Eye (tissue), 1 donor: ENCODE results near the gene LBP.
"Not testable (repeated sequence)": the region's sequence is repeated elsewhere in the genome, so short reads cannot be mapped to it uniquely, and the experiment has no call there.

ENCODE experiments used
- DNase-seq: peaks from one replicate; pipeline ENCODE4 v3.0.0-alpha.2; 2015

The LBP gene

DNA sequence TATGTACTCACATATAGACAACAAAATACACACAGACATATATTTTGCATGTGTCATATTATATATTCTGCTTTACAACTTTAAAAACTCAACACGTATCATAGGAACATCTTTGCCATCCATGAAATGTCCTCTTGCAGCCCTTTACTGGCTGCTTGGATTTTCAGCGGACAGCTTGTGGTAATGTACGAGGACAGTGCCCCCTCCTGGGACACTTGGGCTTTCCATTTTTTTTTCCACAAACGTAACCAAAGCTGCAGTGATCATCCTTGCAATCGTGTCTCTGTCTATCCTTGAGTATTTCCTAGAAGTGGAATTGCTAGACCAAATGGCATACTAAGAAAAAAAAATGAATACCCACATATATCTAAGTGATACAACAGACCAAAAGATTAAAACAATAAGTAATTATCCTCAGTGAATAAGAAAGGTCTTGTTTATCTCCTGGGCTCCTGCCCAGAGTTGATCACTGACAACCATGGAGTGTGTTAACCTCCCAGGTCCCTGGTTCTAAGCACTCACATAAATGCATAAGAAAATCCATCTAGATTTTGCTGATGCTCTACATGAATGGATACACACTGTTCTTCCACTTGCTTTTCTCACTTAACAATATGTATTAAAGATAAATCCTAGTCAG, 24.2 kb upstream of the LBP start:
- peak; percentile 84 for DNase-seq

DNA sequence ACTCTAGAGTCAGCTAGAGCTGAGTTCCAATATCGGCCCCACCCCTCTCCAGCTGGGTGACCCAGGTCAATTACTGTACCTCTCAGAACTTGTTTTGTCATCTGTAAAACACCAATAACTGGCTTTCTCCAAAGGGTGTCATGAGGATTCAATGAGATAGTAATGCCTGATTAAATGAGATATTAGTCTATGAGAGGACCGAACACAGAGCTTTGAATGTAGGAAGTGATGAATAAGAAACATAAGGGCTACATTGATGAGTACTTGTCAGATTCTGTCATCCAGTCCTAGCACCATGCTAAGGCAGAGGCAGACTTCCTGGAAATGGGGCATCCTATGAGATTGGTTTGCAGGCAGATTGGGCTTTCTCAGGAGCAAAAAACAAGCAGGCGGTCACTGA, 22.1 kb upstream of the LBP start:
- DNase-seq = no peak

DNA sequence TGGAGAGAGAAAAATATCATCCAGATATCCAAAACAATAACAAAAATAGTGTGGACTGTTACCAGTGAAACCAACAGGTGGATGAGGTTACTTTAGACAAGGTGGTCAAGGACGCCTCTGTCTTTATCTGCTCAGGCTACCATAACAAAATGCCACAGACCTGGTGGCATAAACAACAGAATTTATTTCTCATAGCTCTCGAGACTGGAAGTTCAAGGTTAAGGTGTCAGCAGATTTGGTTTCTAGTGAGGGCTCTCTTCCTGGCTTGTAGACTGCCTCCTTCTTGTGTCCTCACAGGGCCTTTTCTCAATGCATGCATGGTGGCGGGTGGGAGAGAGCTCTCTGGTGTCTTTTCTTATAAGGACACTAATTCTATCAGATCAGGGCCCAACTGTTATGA, 21.1 kb upstream of the LBP start:
- no peak for DNase-seq

DNA sequence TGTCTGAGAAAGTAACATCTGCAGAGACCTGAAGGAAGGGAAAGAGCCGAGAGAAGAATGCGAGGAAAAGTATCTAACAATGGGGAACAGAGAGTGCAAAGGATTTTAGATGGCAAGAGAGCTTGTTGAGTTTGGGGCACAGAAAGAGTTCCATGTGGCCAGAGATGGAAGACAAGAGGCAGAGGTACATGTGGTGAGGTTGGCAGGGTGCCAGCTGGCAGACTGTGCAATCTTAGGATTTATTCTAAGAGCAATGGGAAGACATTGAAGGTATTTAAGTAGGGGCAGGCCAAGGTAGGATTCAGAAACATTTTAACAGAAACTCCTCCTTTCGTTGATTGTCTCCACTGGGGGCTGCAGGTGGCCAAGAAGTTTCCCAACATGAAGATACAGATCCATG, 20.4 kb upstream of the LBP start:
- DNase-seq = no peak

DNA sequence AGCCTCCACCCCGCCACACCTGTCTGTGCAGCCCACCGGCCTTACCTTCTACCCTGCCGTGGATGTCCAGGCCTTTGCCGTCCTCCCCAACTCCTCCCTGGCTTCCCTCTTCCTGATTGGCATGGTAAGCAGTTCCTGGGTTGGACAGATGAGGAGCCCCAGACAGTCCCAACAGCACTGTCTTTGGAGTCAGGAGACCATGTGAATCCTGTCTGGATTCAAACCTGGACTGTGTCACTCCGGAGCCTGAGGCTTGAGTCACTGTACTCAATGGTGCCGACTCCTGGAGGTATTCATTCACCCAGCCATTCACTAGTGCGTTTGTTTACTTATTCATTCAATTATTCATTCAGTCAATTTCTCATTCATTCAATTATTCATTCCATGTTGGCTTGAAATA, 20.0 kb upstream of the LBP start:
- DNase-seq = no peak

DNA sequence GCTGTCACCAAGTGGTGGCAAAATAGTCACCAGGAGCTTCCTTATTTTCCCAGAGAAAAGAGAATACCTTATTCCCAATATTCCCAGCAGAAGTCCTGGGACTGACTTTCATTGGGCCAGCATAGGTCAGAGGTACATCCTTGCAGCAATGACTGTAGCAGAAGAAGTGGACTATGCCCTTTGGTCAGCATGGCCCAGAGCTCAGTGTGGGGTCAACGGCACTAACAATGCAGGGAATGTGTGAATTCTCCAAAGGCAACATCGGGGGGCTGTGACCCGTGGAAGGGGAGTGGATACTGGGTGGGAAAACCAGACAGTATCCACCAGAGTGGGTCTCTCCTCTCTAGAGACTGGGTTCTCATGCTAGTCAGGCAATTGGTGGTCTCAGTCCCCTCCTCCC, 15.6 kb upstream of the LBP start:
- DNase-seq = no peak

DNA sequence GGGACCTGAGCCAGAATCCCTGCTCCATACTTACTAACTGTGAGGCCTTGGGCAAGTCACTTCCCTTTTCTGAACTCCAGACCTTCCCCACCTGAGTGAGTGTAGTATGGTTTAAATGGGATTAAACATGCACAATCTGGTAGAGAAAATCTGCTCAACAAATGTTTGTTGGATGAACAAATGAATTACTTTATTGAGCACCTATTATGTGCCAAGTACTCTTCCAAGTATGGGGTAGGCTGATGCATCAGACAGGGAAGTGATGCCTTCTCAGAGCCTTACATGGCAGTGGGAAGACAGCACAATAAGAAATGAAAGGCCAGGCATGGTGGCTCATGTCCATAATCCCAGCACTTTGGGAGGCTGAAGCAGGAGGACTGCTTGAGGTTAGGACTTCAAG, 15.0 kb upstream of the LBP start:
- DNase-seq = no peak

DNA sequence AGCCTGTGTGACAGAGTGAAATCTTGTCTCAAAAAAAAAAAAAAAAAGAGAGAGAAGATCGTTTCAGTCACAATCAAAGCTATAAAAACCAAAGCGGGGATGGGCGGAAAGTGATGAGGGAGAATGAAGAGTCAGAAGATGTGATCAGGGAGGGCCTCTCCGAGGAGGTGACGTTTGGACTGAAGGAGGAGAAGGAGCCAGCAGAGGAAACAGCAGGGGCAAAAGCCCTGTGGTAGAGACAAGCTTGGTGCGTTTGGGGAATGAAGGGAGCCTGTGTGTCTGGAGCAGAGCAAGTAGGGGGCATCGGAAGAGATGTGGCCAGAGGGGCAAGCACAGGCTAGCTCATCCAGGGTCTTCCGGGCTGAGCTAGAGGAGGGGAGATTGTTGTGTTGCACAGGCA, 14.5 kb upstream of the LBP start:
- no peak for DNase-seq

DNA sequence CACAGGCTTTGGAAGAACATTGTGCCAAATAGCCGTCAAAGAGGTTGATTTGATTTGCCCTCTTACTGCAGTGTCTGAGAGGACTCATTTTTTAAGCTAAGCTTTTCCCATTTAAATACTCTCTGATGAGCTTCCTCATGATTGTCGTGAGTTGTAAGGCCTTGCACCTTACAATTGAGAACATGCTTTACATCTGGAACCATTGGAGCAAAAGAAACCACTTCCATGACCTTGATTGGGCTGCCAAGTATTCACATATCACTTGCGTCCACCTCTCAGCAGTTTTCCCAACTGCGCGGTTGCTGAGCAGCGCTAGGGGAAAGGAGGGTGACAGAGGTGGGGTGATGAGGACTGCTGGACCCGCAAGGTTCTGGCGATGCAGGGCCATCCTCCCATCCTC, 12.3 kb upstream of the LBP start:
- no peak for DNase-seq

DNA sequence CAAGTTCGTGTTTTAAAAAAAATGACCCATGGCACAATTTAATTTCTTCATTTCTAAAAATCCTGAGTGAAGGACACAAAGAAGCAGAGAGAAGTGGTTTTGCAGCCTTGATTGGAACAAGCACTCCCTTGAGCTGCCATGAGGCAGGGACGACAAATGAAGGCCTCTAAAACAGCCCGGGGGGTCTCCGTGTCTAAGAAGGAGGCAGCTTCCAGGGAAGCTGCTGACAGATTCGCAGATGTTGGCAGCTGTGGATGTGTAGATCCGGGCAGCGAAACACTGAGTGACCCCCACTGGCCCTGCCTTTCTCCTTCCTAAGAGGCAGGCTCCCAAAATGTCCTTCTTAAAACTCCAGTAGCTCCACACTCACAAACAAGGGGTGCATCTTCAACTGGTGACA, 9.6 kb upstream of the LBP start:
- no peak for DNase-seq

DNA sequence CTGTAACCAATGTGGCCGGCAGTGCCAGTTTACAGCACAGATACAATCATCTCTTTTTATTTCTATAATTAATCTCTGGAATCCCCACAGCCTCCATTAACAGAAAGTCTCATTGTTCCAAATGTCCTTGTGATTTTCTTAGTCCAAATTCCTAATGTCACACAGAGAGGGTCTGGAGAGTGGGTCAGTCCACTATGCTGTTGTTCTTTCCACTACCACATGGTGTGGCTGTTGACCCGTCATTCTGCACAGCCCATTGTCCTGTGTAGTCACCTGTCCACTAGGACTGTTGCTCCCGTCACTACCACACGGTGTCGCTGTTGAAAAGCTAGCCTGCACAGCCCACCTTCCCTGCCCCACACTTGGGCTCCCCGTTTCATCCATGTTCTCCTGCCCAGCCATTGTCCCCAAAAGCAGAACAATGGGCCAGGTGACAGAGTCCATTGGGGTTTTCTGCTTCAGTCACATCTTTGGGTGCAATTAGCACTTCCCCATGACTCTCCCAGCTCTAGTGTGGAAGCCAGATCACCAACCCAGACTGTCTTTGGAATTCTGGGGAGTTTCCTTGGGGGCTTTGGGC, 8.6 kb upstream of the LBP start:
- no peak for DNase-seq

DNA sequence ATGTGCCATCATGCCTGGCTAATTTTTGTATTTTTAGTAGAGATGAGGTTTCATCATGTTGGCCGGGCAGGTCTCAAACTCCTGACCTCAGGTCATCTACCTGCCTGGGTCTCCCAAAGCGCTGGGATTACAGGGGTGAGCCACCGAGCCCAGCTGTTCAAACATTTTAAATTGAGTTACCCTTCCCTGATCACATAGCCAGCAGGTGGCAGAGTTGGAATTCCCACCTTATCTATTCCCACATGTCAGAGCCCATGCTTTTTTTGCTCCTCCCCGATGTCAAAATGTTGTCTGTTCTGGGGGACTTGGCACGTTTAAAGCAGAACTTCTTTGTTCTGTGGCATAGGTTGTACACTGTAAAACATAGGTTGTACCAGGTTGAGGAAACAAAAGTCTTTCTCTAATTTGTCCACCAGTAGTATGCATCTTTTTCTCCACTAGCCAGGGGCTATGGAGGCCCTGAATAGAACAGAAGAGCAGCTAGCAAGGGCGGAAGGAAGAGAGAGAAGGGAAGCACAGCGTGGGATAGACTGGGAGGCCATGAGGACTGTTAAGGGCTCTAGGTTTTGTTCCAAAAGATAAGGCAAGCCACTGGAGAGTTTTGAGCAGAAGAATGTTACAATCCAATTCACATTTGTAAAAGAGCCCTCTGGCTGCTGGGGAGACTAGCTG, 7.3 kb upstream of the LBP start:
- DNase-seq = no peak

DNA sequence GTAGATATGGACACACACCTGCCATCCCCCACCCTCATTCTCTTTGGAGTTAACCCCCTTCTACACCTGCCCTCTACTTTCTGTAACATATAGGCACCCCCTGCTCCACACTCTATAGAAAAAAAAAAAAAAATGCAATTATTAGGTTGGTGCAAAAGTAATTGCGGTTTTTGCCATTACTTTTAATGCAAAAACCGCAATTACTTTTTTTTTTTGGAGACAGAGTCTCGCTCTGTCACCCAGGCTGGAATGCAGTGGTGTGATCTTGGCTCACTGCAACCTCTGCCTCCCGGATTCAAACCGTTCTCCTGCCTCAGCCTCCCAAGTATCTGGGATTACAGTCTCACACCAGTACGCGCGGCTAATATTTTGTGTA, 6.8 kb upstream of the LBP start:
- not testable (repeated sequence) for DNase-seq

DNA sequence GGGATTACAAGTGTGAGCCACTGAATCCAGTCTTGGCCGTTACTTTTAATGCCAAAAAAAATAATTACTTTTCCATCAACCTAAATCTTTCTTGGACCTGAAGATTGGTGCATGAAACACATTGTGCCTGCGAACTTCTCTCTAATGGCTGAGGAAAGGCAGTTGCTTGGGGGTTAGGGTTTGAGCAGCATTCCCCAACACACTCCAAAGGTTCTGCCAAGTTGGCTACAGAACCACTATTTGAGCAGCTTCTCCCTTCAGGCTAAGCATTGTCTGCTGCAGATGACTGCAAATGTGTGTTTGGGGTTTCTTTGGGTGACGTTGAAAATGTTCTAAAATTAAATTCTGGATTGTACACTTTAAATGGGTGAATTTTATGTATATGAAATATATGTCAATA, 6.3 kb upstream of the LBP start:
- no peak for DNase-seq

DNA sequence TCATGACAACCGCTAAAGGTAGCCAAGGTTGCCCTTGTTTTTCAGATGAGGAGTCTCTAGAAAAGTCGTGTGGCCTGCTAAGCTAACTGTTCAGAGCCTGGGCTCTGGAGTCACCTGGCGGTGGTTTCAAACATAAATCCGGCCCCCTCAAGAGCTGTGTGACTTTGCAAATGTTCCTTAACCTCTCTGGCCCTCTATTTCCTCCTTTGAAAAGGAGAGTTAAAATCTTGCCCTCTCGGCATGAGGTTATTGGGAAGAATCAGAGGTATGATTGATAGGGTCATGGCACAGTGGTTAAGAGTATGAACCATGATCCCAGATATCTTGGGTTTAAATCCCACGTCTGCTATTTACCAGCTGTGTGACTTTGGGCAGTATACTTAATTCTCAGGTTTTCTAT, 5.6 kb upstream of the LBP start:
- DNase-seq = no peak

DNA sequence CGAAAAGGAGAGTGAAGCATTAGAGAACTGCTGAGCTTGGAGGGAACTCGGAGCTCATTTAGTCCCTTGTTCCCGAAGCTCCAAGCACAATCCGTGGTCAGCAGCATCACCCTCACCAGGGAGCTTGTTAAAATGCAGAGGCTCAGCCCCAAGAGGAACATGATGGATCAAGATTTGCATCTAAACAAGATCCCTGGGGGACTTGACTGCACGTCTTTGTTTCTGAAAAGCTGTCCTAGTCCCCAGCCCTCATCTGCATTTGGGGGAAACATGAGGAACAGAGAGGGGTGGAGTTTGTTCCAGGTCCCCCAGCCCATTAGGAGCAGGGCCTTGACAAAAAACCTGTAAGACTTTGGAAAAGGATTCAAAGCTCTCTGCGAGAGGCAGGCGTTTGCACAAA, 4.1 kb upstream of the LBP start:
- no peak for DNase-seq

DNA sequence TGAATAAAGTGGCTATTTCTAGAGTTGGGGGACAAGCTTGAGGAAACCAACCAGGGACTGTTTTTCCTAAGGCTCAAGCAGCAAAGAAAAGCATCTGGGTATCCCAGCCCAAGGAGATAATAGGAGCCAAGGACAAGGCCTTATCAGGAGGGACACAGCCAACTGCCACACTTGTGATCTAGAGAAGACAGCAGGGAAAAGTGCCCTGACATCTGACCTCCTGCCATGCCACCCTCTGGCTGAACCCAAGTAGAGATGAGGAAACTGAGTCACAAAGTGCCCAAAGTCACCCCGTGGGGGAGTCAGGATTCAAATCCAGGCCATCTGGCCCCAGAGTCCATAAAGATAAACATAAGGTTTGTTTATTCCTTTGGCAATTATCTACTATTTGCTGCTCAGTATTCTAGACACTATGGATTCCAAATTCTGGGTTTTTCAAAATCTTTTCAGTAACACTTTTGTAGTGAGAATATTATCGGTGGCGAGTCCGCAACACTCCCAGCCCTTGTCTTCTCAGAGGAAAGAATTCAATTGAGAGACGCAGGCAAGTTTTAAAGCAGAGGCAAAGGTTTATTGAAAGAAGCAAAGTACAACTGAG, 3.5 kb upstream of the LBP start:
- no peak for DNase-seq

DNA sequence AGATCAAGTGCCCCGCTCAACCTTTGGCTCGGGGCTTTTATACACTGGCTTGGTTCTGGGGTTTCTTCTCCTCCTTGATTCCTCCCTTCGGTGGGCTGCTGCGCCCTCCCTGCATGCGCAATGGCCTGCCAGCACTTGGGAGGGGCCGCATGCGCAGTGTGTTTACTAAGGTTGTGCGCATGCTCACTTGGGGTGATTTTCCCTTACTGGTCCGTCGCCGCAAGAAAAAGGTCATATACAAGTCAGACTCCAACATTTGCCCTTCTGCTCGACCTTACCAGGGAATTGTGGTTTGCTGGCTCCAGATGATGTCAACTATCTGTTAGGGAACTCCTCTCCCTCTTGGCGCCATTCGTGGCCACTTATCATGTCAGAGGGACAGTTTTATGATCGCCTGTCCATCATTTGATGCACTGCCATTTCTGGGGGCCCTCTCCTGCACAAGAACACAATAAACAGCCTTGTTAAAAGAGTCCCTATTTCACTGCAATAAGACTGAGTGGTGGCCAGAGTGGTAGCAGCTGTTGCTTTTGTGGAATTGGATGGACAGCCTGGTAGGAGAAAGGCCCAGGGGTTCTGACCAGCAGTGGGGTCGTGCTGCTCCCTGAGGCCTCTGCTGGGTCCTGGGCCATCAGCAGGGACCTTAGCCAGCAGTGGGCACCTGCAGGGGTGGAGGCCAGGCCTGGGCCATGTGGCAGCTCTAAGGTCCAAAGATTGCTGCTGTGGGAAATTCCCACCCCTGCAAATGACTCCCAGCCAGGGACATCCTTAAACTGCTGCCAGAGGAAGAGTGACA, 2.8 kb upstream of the LBP start:
- DNase-seq = no peak

DNA sequence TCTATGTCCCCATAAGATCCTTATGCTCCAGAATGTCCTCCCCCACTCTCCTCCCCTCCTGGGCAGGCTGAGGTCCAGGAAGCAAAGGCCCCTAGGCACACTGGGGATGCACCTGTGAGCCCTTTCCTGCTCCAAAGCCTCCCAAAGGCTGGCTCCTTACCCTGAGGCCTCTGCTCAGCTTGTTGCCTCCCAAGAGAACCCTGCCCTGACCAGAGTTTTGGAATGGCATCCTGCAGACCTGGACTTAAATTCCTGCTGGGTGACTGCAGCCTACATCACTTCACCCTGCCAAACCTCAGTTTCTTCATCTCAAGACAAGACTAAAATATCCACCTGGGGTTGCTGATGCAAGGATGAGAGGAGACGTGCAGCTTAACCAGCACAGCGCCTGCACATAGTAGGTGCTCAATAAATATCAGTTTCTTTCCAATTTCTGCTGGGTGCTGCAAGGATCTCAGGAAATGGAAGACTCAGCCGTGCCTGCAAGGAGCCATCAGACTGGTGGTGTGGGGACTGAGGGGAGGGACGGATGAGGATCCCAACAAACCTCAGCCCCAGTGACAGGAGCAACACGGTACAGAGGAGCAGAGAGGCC, 2.1 kb upstream of the LBP start:
- DNase-seq = no peak

DNA sequence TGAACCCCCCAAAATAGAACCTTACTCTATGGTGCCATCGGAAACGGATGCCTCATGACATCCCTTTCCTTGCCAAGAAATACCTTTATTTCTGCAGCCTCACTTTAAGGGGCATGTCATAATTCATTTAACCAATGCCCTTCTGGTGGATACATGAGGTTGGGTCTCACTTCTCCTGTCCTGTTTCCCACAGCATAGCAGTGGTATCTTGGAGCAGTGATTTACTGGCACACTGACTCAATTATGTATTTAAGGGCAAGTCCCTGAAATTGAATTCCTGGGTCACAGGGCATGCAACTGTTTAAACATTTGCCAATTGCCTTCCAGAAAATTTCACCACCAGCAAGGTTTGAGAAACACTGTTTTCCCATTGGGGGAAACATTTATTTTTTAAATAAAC, 639 bp upstream of the LBP start:
- DNase-seq = no peak

DNA sequence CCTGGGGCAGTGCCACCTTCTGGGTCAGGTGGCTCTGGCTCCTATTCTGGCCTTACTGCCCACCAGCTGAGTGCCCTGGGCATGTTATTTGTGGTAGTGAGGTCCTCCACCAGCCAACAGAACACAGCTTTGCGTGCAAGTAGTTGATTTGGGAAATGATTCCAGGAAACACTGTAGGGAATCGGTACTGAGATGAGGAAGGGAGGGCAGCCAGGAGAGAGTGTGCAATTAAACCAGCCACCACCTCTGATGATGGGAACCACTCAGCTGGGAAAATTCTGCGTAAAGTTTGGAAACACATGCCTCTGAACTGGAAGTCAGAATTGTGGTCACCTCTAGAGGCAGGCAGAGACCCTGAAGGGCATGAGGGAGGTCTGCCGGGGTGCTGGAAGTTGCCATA, 459 bp downstream of the LBP start:
- DNase-seq = no peak

DNA sequence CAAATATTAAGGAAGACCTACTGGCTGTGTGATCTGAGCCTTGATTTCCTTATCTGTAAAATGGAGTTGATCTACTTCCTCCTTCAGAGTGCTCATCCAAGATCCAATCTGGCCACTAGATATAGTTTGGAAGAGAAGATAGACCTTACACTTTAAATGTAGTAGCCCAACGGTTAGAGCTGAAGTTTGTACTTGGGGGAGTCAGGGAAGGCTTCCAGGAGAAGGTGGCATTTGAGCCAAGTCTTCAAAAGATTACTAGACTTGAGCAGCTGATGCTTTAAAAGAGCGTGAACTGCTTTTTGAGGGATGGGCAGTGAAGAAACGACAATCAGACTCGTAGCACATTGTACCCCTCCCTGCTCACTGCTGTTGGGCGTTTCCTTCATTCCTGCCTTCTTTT, 3.6 kb downstream of the LBP start:
- DNase-seq = no peak
